HG02885 (cell line): ENCODE measurements around the gene PELI2.

Experiments
- ATAC-seq: cut with Tn5 transposase; IDR thresholded peaks from one replicate; pipeline ENCODE4 v1.9.1; 2021; ENCODE audit warnings: mild to moderate bottlenecking; ENCODE audit not compliant: unreplicated experiment, poor library complexity

The PELI2 gene

GRCh38 chr14:56282179-56282578 is 164.0 kb downstream of the PELI2 start:
- no peak for ATAC-seq

- ATAC-seq = no peak
These were observed 166.4 kb downstream of the PELI2 start for GRCh38 chr14:56284641-56285040.

- no peak for ATAC-seq
These were observed 170.9 kb downstream of the PELI2 start for GRCh38 chr14:56289155-56289554.

GRCh38 chr14:56290195-56290594 is 172.0 kb downstream of the PELI2 start:
- no peak for ATAC-seq

GRCh38 chr14:56292970-56293369 is 174.8 kb downstream of the PELI2 start:
- ATAC-seq = no peak

- ATAC-seq = no peak
These were observed 175.3 kb downstream of the PELI2 start for GRCh38 chr14:56293506-56293905.

- ATAC-seq = no peak
These were observed 175.9 kb downstream of the PELI2 start for GRCh38 chr14:56294128-56294527.

GRCh38 chr14:56295743-56296142 is 177.5 kb downstream of the PELI2 start:
- no peak for ATAC-seq

GRCh38 chr14:56297449-56297848 is 179.2 kb downstream of the PELI2 start:
- no peak for ATAC-seq

GRCh38 chr14:56299306-56299984 is 181.2 kb downstream of the PELI2 start:
- no peak for ATAC-seq

- no peak for ATAC-seq
These were observed 182.3 kb downstream of the PELI2 start for GRCh38 chr14:56300495-56300894.

- ATAC-seq = no peak
These were observed 186.2 kb downstream of the PELI2 start for GRCh38 chr14:56304456-56304855.

- ATAC-seq = no peak
These were observed 191.0 kb downstream of the PELI2 start for GRCh38 chr14:56309198-56309597.

- no peak for ATAC-seq
These were observed 192.4 kb downstream of the PELI2 start for GRCh38 chr14:56310643-56311042.

- ATAC-seq = no peak
These were observed 195.6 kb downstream of the PELI2 start for GRCh38 chr14:56313789-56314188.

GRCh38 chr14:56318393-56319115 is 200.3 kb downstream of the PELI2 start:
- ATAC-seq = no peak

- no peak for ATAC-seq
These were observed 203.7 kb downstream of the PELI2 start for GRCh38 chr14:56321861-56322260.

- no peak for ATAC-seq
These were observed 204.3 kb downstream of the PELI2 start for GRCh38 chr14:56322531-56322930.

GRCh38 chr14:56324454-56324853 is 206.2 kb downstream of the PELI2 start:
- ATAC-seq = no peak

GRCh38 chr14:56324856-56325699 is 206.9 kb downstream of the PELI2 start:
- ATAC-seq = no peak

- no peak for ATAC-seq
These were observed 209.8 kb downstream of the PELI2 start for GRCh38 chr14:56328021-56328420.
